Transverse colon (tissue), 4 donors: ENCODE data around the gene OR2T29. TPM values are rescaled to one million over a fixed set of nuclear protein-coding genes. Genes with fewer than 3 reads are reported as not detected.
"Not testable (repeated sequence)": the region's sequence is repeated elsewhere in the genome, so short reads cannot be mapped to it uniquely, and the experiment has no call there.

ENCODE experiments used
- DNase-seq: peaks from one replicate; pipeline ENCODE4 v3.0.0-alpha.2; 2019
- H3K27ac ChIP-seq, 4 donors: fragments of 200-600 bp; sonication (generic); 2 replicates each; pipeline ENCODE4 v1.5.1; 2016 to 2018; ENCODE audit warnings: inconsistent platforms in 4 of 4
- H3K27me3 ChIP-seq: fragments of 200-600 bp; sonication (generic); 2 replicates; pipeline ENCODE4 v1.5.1; 2017; ENCODE audit warnings: inconsistent platforms
- H3K36me3 ChIP-seq, 4 donors: fragments of 200-600 bp; sonication (generic); 2 replicates each; pipeline ENCODE4 v1.5.1; 2017 to 2019; ENCODE audit warnings: inconsistent platforms in 4 of 4
- H3K4me1 ChIP-seq, 4 donors: fragments of 200-600 bp; sonication (generic); 2 replicates each; pipeline ENCODE4 v1.5.1; 2017 to 2020; ENCODE audit warnings: inconsistent platforms in 4 of 4
- H3K4me3 ChIP-seq, 4 donors: fragments of 200-600 bp; sonication (generic); 1 replicate in 1 of 4; 2 replicates in 3 of 4; pipeline versions ENCODE4 v1.5.1 to v1.6.1; 2017 to 2019; ENCODE audit warnings: inconsistent platforms in 4 of 4
- H3K9me3 ChIP-seq, 2 donors: fragments of 200-600 bp; sonication (generic); 2 replicates each; pipeline ENCODE4 v1.5.1; 2017 to 2019; ENCODE audit warnings: inconsistent platforms in 2 of 2
- CTCF ChIP-seq, 5 experiments: fragments of 200-600 bp in 3 of 5; fragments of 450-650 bp in 2 of 5; sonication (generic) in 3 of 5; IDR thresholded peaks; 1 replicate in 2 of 5; 2 replicates in 3 of 5; pipeline ENCODE4 v1.5.1; 2016 to 2017; ENCODE audit warnings: antibody characterized with exemption in 5 of 5, inconsistent platforms in 3 of 5, mild to moderate bottlenecking in 2 of 5, moderate library complexity in 1 of 5
- EP300 ChIP-seq: sonication (generic); formaldehyde crosslinking; IDR thresholded peaks from one replicate; pipeline ENCODE4 v1.6.1; 2017; ENCODE audit warnings: antibody characterized with exemption, low read depth
- POLR2A ChIP-seq: fragments of 450-650 bp; IDR thresholded peaks from one replicate; pipeline ENCODE4 v1.6.1; 2016; ENCODE audit warnings: antibody characterized with exemption, mild to moderate bottlenecking, moderate library complexity
- POLR2AphosphoS5 ChIP-seq, 3 donors: sonication (generic); formaldehyde crosslinking; IDR thresholded peaks; one replicate each; pipeline ENCODE4 v1.6.1; 2016; ENCODE audit warnings: antibody characterized with exemption in 3 of 3
- WGBS, 2 donors: methylation state at CpG; one replicate each; pipeline ENCODE4 v1.1.5; 2018; ENCODE audit warnings: low coverage in 1 of 2; 5-methylcytosine and 5-hydroxymethylcytosine counted together
- in situ Hi-C, 4 donors: fragments of 200-750 bp; cut with MboI; loops; one replicate each; pipeline versions ENCODE4 v1.15.0 to v1.15.1; 2017; ENCODE audit warnings: low sequenced_read_pairs in 3 of 4, low pct_ligation_motif_present in 1 of 4, low pct_unique_long_range_greater_than_20kb in 1 of 4
- intact Hi-C: fragments of 100-400 bp; cut with DNase I; formaldehyde crosslinking; loops from one replicate; pipeline ENCODE4 v1.15.1; 2023; ENCODE audit warnings: low total_unique reads
- total RNA-seq, 4 donors: library from RNA; depleted of rRNA; stranded (reverse); fragments of >200 nt; gene quantifications; one replicate each; pipeline ENCODE4 v1.1.0, GENCODE V29; 2016

OR2T29 gene
- total RNA-seq, 4 donors from 2014 or later, result not detected

- Histone ChIP-seq H3K27me3 (no peaks in the 10 kb centered on the region), H3K4me3 (no peak overlapping the region), H3K27ac (no peak overlapping the region), H3K4me1 (no peaks in the 10 kb centered on the region), H3K36me3 (no peaks in the 10 kb centered on the region), H3K9me3 (no peaks in the 10 kb centered on the region)
- WGBS, 2 donors, result 80 to 82% methylated on average over 3 of the region's 3 CpGs
- in situ Hi-C loops (no loop called here), intact Hi-C loops (no loop called here)
- TF ChIP-seq EP300, result no peak
- TF ChIP-seq POLR2AphosphoS5 (IDR thresholded peaks at IDR 0.05), result no peak
- TF ChIP-seq CTCF (IDR thresholded peaks at IDR 0.05), result no peak
- no peak for DNase-seq
Measured at GRCh38 chr1:248589334-248589733, 26.8 kb upstream of the OR2T29 start.

GRCh38 chr1:248585266-248585665 is 22.7 kb upstream of the OR2T29 start:
- no peaks in the 10 kb centered on the region for H3K9me3 ChIP-seq
- TF ChIP-seq CTCF (IDR thresholded peaks at IDR 0.05) (no peak), POLR2A (no peak), EP300 (no peak), POLR2AphosphoS5 (IDR thresholded peaks at IDR 0.05) (no peak)
- H3K27ac ChIP-seq, result no peak overlapping the region
- no peak overlapping the region for H3K4me3 ChIP-seq
- H3K27me3 ChIP-seq, result no peaks in the 10 kb centered on the region
- no peaks in the 10 kb centered on the region for H3K4me1 ChIP-seq
- no peak for DNase-seq
- 87 to 93% methylated on average over 3 of the region's 3 CpGs for WGBS, 2 donors
- in situ Hi-C loops (no loop called here), intact Hi-C loops (no loop called here)
- no peaks in the 10 kb centered on the region for H3K36me3 ChIP-seq

GRCh38 chr1:248576260-248576980 is 13.8 kb upstream of the OR2T29 start:
- H3K4me3 ChIP-seq, result no peak overlapping the region
- in situ Hi-C loops, result no loop called here
- intact Hi-C loops, result no loop called here
- H3K4me1 ChIP-seq, result no peaks in the 10 kb centered on the region
- no peaks in the 10 kb centered on the region for H3K27me3 ChIP-seq
- no peak overlapping the region for H3K27ac ChIP-seq
- H3K36me3 ChIP-seq, result no peaks in the 10 kb centered on the region
- no peak for TF ChIP-seq POLR2A
- no peak for TF ChIP-seq CTCF (IDR thresholded peaks at IDR 0.05)
- TF ChIP-seq POLR2AphosphoS5 (IDR thresholded peaks at IDR 0.05), result no peak
- no peak for TF ChIP-seq EP300
- no peaks in the 10 kb centered on the region for H3K9me3 ChIP-seq
- WGBS, 2 donors, result 76 to 77% methylated on average over 9 of the region's 9 CpGs
- no peak for DNase-seq

GRCh38 chr1:248574657-248575056 is 12.1 kb upstream of the OR2T29 start, which contains the start of gene OR2T34:
TSS of gene OR2T34 (minus strand) at chr1:248574757. CDS start at chr1:248574757, 0 bp downstream.
- WGBS, 2 donors, result 89 to 100% methylated on average over 2 to 3 of the region's 3 CpGs
- H3K27me3 ChIP-seq, in situ Hi-C loops, H3K4me1 ChIP-seq, H3K36me3 ChIP-seq, DNase-seq, H3K9me3 ChIP-seq, intact Hi-C loops, H3K4me3 ChIP-seq, H3K27ac ChIP-seq: not testable (repeated sequence)

- H3K4me1 ChIP-seq, H3K27ac ChIP-seq, H3K36me3 ChIP-seq, intact Hi-C loops, H3K4me3 ChIP-seq, H3K27me3 ChIP-seq, H3K9me3 ChIP-seq, in situ Hi-C loops, DNase-seq: not testable (repeated sequence)
- 76% methylated on average over 5 of the region's 8 CpGs; no CpG with 5 or more reads in 1 of the 2 donors for WGBS, 2 donors
Measured at GRCh38 chr1:248573856-248574255, 11.3 kb upstream of the OR2T29 start.

GRCh38 chr1:248572049-248572448 is 9.5 kb upstream of the OR2T29 start:
- H3K36me3 ChIP-seq, H3K4me1 ChIP-seq, in situ Hi-C loops, intact Hi-C loops, H3K27me3 ChIP-seq, H3K4me3 ChIP-seq, DNase-seq, H3K27ac ChIP-seq, H3K9me3 ChIP-seq: not testable (repeated sequence)
- no CpG with 5 or more reads among the region's 1 CpG for WGBS, 2 donors

- H3K27ac ChIP-seq, H3K36me3 ChIP-seq, DNase-seq, H3K9me3 ChIP-seq, intact Hi-C loops, in situ Hi-C loops, H3K4me3 ChIP-seq, H3K4me1 ChIP-seq, H3K27me3 ChIP-seq: not testable (repeated sequence)
- WGBS, 2 donors, result 53 to 60% methylated on average over 3 of the region's 3 CpGs
Measured at GRCh38 chr1:248570811-248571210, 8.2 kb upstream of the OR2T29 start.

- H3K4me3 ChIP-seq, H3K27ac ChIP-seq, DNase-seq, H3K9me3 ChIP-seq, H3K4me1 ChIP-seq, intact Hi-C loops, H3K27me3 ChIP-seq, in situ Hi-C loops, H3K36me3 ChIP-seq: not testable (repeated sequence)
- WGBS, 2 donors, result 14% methylated on average over 2 of the region's 2 CpGs
Measured at GRCh38 chr1:248569049-248569448, 6.5 kb upstream of the OR2T29 start.
